HCT116 (cell line): ENCODE measurements around the gene ANAPC2. TPM values are rescaled to one million over a fixed set of nuclear protein-coding genes. Genes with fewer than 3 reads are reported as not detected.

ENCODE experiments used
- ATAC-seq: fragments of 200-7000 bp; cut with Tn5 transposase; 2 replicates; pipeline ENCODE4 v1.9.1; 2020; ENCODE audit warnings: mild to moderate bottlenecking, moderate library complexity
- BruUV-seq: library from RNA; stranded (reverse); fragments of 400-500 nt; replicated peaks from 2 replicates; lab custom pipeline; 2021; lab: Mats Ljungman, UMichigan
- CTCF ChIA-PET: fragments of 300-600 bp; sonication (Branson Sonifier 250); formaldehyde crosslinking; loops from one replicate; lab custom pipeline; 2021; ENCODE audit warnings: antibody characterized with exemption; lab: Charles Lee
- POLR2A ChIA-PET: fragments of 300-600, 350-600 bp; sonication (Branson Sonifier 250); formaldehyde crosslinking; loops from one replicate; lab custom pipeline; 2021; ENCODE audit warnings: antibody characterized with exemption; lab: Charles Lee
- RAD21 ChIA-PET, 2 experiments: fragments of 300-600 bp; sonication (Branson Sonifier 250); formaldehyde crosslinking; loops; one replicate each; lab custom pipeline; 2023; ENCODE audit warnings: low total read pairs in 2 of 2; ENCODE audit not compliant: uncharacterized antibody in 2 of 2, unreplicated experiment in 2 of 2, low non-redundant PET in 1 of 2; lab: Charles Lee
- DNase-seq: peaks from one replicate; pipeline ENCODE4 v3.0.0-alpha.2; 2010; ENCODE audit warnings: low read depth, low spot score
- H2AFZ ChIP-seq: fragments of 200-600 bp; shearing (Covaris generic), sonication (generic); 2 replicates; pipeline ENCODE4 v1.6.1; 2017; ENCODE audit warnings: low read depth, mixed run types, mixed read lengths, antibody characterized with exemption, low read length; ENCODE audit not compliant: poor library complexity, severe bottlenecking
- H3K27ac ChIP-seq: 2 replicates; pipeline ENCODE4 v1.5.1; 2012; ENCODE audit warnings: low read depth, low read length
- H3K27me3 ChIP-seq: fragments of 200-600 bp; sonication (generic); 2 replicates; pipeline ENCODE4 v1.6.1; 2016; ENCODE audit warnings: mixed run types, low read length, mixed read lengths; ENCODE audit not compliant: insufficient read depth
- H3K36me3 ChIP-seq, 2 experiments: fragments of 200-500 bp in 1 of 2; fragments of 200-600 bp in 1 of 2; sonication (Bioruptor generic) in 1 of 2; sonication (generic) in 1 of 2; 2 replicates each; pipeline versions ENCODE4 v1.5.1 to v1.6.1; 2014 to 2016; ENCODE audit warnings: low read length in 2 of 2, inconsistent platforms in 1 of 2, mixed read lengths in 1 of 2, mixed run types in 1 of 2; ENCODE audit not compliant: insufficient read depth in 2 of 2, control insufficient read depth in 1 of 2
- H3K4me1 ChIP-seq, 2 experiments: fragments of 200-600 bp in 1 of 2; sonication (generic) in 1 of 2; 2 replicates each; pipeline versions ENCODE4 v1.5.1 to v1.6.1; 2012 to 2017; ENCODE audit warnings: low read length in 2 of 2, inconsistent platforms in 1 of 2, mild to moderate bottlenecking in 1 of 2, mixed read lengths in 1 of 2, mixed run types in 1 of 2, moderate library complexity in 1 of 2; ENCODE audit not compliant: insufficient read depth in 2 of 2, control insufficient read depth in 1 of 2
- H3K4me2 ChIP-seq: fragments of 200-600 bp; sonication (generic); 2 replicates; pipeline ENCODE4 v1.6.1; 2017; ENCODE audit warnings: mixed run types, low read length, mixed read lengths
- H3K4me3 ChIP-seq, 2 experiments: fragments of 200-600 bp in 1 of 2; sonication (generic) in 1 of 2; replicated peaks in 1 of 2; 2 replicates each; pipeline ENCODE4 v1.5.1; 2011 to 2016; ENCODE audit warnings: low read length in 2 of 2, control low read depth in 1 of 2, low read depth in 1 of 2, mild to moderate bottlenecking in 1 of 2, mixed read lengths in 1 of 2, mixed run types in 1 of 2
- H3K79me2 ChIP-seq: fragments of 200-600 bp; sonication (generic); 2 replicates; pipeline ENCODE4 v1.6.1; 2017; ENCODE audit warnings: mild to moderate bottlenecking, mixed run types, low read length, moderate library complexity, mixed read lengths; ENCODE audit not compliant: insufficient read depth
- H3K9ac ChIP-seq: fragments of 200-600 bp; sonication (generic); 2 replicates; pipeline ENCODE4 v1.6.1; 2016; ENCODE audit warnings: low read length, mixed read lengths
- H3K9me2 ChIP-seq: fragments of 200-600 bp; sonication (generic), shearing (Covaris generic); 2 replicates; pipeline ENCODE4 v1.6.1; 2017; ENCODE audit warnings: mixed run types, mild to moderate bottlenecking, moderate library complexity; ENCODE audit not compliant: insufficient read depth
- H3K9me3 ChIP-seq, 2 experiments: fragments of 200-500 bp in 1 of 2; fragments of 200-600 bp in 1 of 2; sonication (Bioruptor generic) in 1 of 2; sonication (generic) in 1 of 2; 2 replicates each; pipeline ENCODE4 v1.6.1; 2014 to 2017; ENCODE audit warnings: low read length in 2 of 2, mixed read lengths in 2 of 2, inconsistent platforms in 1 of 2, low read depth in 1 of 2, mild to moderate bottlenecking in 1 of 2, mixed run types in 1 of 2, moderate library complexity in 1 of 2; ENCODE audit not compliant: control insufficient read depth in 1 of 2, insufficient read depth in 1 of 2
- H4K20me1 ChIP-seq: fragments of 200-600 bp; sonication (generic), shearing (Covaris generic); 2 replicates; pipeline ENCODE4 v1.6.1; 2017; ENCODE audit warnings: mixed run types, mild to moderate bottlenecking, moderate library complexity; ENCODE audit not compliant: insufficient read depth
- EGR1 ChIP-seq: IDR thresholded peaks from 2 replicates; pipeline ENCODE4 v1.6.1; 2012; ENCODE audit warnings: low read depth
- ELF1 ChIP-seq: IDR thresholded peaks from 2 replicates; pipeline ENCODE4 v1.6.1; 2012; ENCODE audit warnings: low read depth, borderline replicate concordance
- REST ChIP-seq: IDR thresholded peaks from 2 replicates; pipeline ENCODE4 v1.6.1; 2012; ENCODE audit warnings: low read depth
- SIN3A ChIP-seq: IDR thresholded peaks from 2 replicates; pipeline ENCODE4 v1.6.1; 2012; ENCODE audit warnings: low read depth
- intact Hi-C: fragments of 100-400 bp; cut with micrococcal nuclease; formaldehyde crosslinking; loops from 2 replicates; pipeline ENCODE4 v1.10.0; 2022
- total RNA-seq: library from RNA; stranded (reverse); gene quantifications from one replicate; pipeline ENCODE4 v1.2.1, GENCODE V29; 2021; ENCODE audit not compliant: unreplicated experiment

Gene ANAPC2
- total RNA-seq, 1 experiment from 2014 or later = 75.5 TPM

GRCh38 chr9:137215196-137215986 is 27.0 kb upstream of the ANAPC2 start:
- H3K79me2 ChIP-seq = no peaks in the 10 kb centered on the region
- no peak overlapping the region for H2AFZ ChIP-seq
- intact Hi-C loops = no loop called here
- no peaks in the 10 kb centered on the region for H3K9me2 ChIP-seq
- no TSS peak for BruUV-seq
- H3K4me3 ChIP-seq = no peak overlapping the region
- no peak for DNase-seq
- H3K4me1 ChIP-seq = peaks cover 28 to 52% of the 10 kb centered on the region in 2 experiments
- H3K9ac ChIP-seq = no peak overlapping the region
- H4K20me1 ChIP-seq = no peaks in the 10 kb centered on the region
- RAD21 ChIA-PET = no interaction called here
- H3K9me3 ChIP-seq = no peaks in the 10 kb centered on the region
- CTCF ChIA-PET = interaction anchor here (1.7 to 2.4 kb wide), 2 partner anchors 8 to 21 kb away, joined by 8 to 16 read pairs; partner anchors contain the start of gene RNF208
- no peak overlapping the region for H3K27ac ChIP-seq
- no peak overlapping the region for H3K4me2 ChIP-seq
- no peak for ATAC-seq
- no peaks in the 10 kb centered on the region for H3K27me3 ChIP-seq
- no peak for TF ChIP-seq EGR1
- no peak for TF ChIP-seq ELF1
- no peak for TF ChIP-seq SIN3A
- H3K36me3 ChIP-seq = no peaks in the 10 kb centered on the region
- POLR2A ChIA-PET = interaction anchor here (1.5 kb wide), 1 partner anchor 8 kb away, joined by 4 read pairs; no protein-coding TSS in a partner anchor

GRCh38 chr9:137214620-137215019 is 26.3 kb upstream of the ANAPC2 start:
- H2AFZ ChIP-seq = no peak overlapping the region
- RAD21 ChIA-PET = no interaction called here
- peaks cover 0 to 6% of the 10 kb centered on the region in 2 experiments; a peak in 1 of 4 replicates for H3K36me3 ChIP-seq
- H3K4me1 ChIP-seq = peaks cover 28 to 44% of the 10 kb centered on the region in 2 experiments
- POLR2A ChIA-PET = interaction anchor here (1.5 kb wide), 1 partner anchor 9 kb away, joined by 4 read pairs; no protein-coding TSS in a partner anchor
- no peaks in the 10 kb centered on the region for H3K79me2 ChIP-seq
- H3K27ac ChIP-seq = peak overlapping the region; percentile 22; the same call in 1 of the 2 replicates
- H3K4me2 ChIP-seq = no peak overlapping the region
- no peak overlapping the region for H3K4me3 ChIP-seq
- no TSS peak for BruUV-seq
- no peaks in the 10 kb centered on the region for H4K20me1 ChIP-seq
- no peak overlapping the region for H3K9ac ChIP-seq
- intact Hi-C loops = no loop called here
- DNase-seq (no peak), ATAC-seq (no peak)
- CTCF ChIA-PET = interaction anchor here (2.4 kb wide), 1 partner anchor 8 kb away, joined by 16 read pairs; the partner anchor contains the start of gene RNF208
- H3K9me2 ChIP-seq = no peaks in the 10 kb centered on the region
- no peaks in the 10 kb centered on the region for H3K9me3 ChIP-seq
- no peak for TF ChIP-seq REST
- H3K27me3 ChIP-seq = no peaks in the 10 kb centered on the region
